DMS 273 (cell line): ENCODE measurements around the gene NXN.
"Not testable (repeated sequence)": the region's sequence is repeated elsewhere in the genome, so short reads cannot be mapped to it uniquely, and the experiment has no call there.

Experiments
- DNase-seq: peaks from one replicate; lab custom pipeline; 2025; ENCODE audit not compliant: unreplicated experiment; lab: John Stamatoyannopoulos, UW

NXN gene

GRCh38 chr17:956905-957304 lies 22.7 kb downstream of the NXN start:
- DNase-seq: no peak

GRCh38 chr17:954431-955164 lies 25.0 kb downstream of the NXN start:
- no peak for DNase-seq

- no peak for DNase-seq
Measured at GRCh38 chr17:953767-954166, 25.8 kb downstream of the NXN start.

GRCh38 chr17:952592-952991 lies 27.0 kb downstream of the NXN start:
- not testable (repeated sequence) for DNase-seq

GRCh38 chr17:951325-952132 lies 28.0 kb downstream of the NXN start:
- no peak for DNase-seq

GRCh38 chr17:949623-950303 lies 29.8 kb downstream of the NXN start:
- no peak for DNase-seq

- peak; percentile 29 for DNase-seq
Measured at GRCh38 chr17:948284-948852, 31.2 kb downstream of the NXN start.

GRCh38 chr17:946510-947236 lies 32.9 kb downstream of the NXN start:
- DNase-seq: no peak

- no peak for DNase-seq
Measured at GRCh38 chr17:945672-946071, 33.9 kb downstream of the NXN start.

GRCh38 chr17:944266-944826 lies 35.2 kb downstream of the NXN start:
- DNase-seq: no peak

GRCh38 chr17:935485-935884 lies 44.1 kb downstream of the NXN start:
- no peak for DNase-seq

- DNase-seq: no peak
Measured at GRCh38 chr17:933312-934073, 46.1 kb downstream of the NXN start.

- no peak for DNase-seq
Measured at GRCh38 chr17:930258-930657, 49.3 kb downstream of the NXN start.

GRCh38 chr17:929586-929985 lies 50.0 kb downstream of the NXN start:
- DNase-seq: no peak

- DNase-seq: peak; percentile 66
Measured at GRCh38 chr17:927611-928461, 51.7 kb downstream of the NXN start.

GRCh38 chr17:925817-926216 lies 53.8 kb downstream of the NXN start:
- no peak for DNase-seq

GRCh38 chr17:924711-925475 lies 54.7 kb downstream of the NXN start:
- DNase-seq: peak; percentile 30

- not testable (repeated sequence) for DNase-seq
Measured at GRCh38 chr17:924306-924705, 55.3 kb downstream of the NXN start.
